HEK293T (cell line): ENCODE results near the gene RPS29.

Source experiments
- CTCF ChIA-PET: fragments of 350-600 bp; formaldehyde crosslinking; extraction: SDS; loops from one replicate; lab custom pipeline; 2021; ENCODE audit warnings: antibody characterized with exemption, inconsistent platforms; lab: Yijun Ruan, JAX
- POLR2A ChIA-PET: fragments of 350-600 bp; formaldehyde crosslinking; extraction: SDS; loops from one replicate; lab custom pipeline; 2020; ENCODE audit warnings: antibody characterized with exemption, inconsistent platforms; lab: Yijun Ruan, JAX
- DNase-seq: peaks from one replicate; pipeline ENCODE4 v3.0.0; 2012; ENCODE audit warnings: mixed read lengths; ENCODE audit errors: extremely low spot score
- ARNT ChIP-seq: fragments of 450-650 bp; IDR thresholded peaks from 2 replicates; pipeline ENCODE4 v1.6.1; 2017; ENCODE audit warnings: mild to moderate bottlenecking
- BHLHE40 ChIP-seq: fragments of 450-650 bp; IDR thresholded peaks from 2 replicates; pipeline ENCODE4 v1.6.1; 2016; ENCODE audit warnings: mild to moderate bottlenecking, moderate library complexity, borderline replicate concordance
- CTBP1 ChIP-seq: fragments of 450-650 bp; IDR thresholded peaks from 2 replicates; pipeline ENCODE4 v1.6.1; 2016; ENCODE audit warnings: borderline replicate concordance
- ELF4 ChIP-seq: fragments of 450-650 bp; IDR thresholded peaks from 2 replicates; pipeline ENCODE4 v1.6.1; 2017; ENCODE audit warnings: antibody characterized with exemption
- FOXA1 ChIP-seq: fragments of 450-650 bp; IDR thresholded peaks from 2 replicates; pipeline ENCODE4 v1.6.1; 2016; ENCODE audit warnings: mild to moderate bottlenecking
- FOXK2 ChIP-seq: fragments of 450-650 bp; IDR thresholded peaks from 2 replicates; pipeline ENCODE4 v1.6.1; 2016; ENCODE audit warnings: mild to moderate bottlenecking
- FOXM1 ChIP-seq: fragments of 450-650 bp; IDR thresholded peaks from 2 replicates; pipeline ENCODE4 v1.6.1; 2017; ENCODE audit warnings: mild to moderate bottlenecking, borderline replicate concordance
- HDGF ChIP-seq: fragments of 450-650 bp; IDR thresholded peaks from 2 replicates; pipeline ENCODE4 v1.6.1; 2017; ENCODE audit warnings: antibody characterized with exemption, borderline replicate concordance
- L3MBTL2 ChIP-seq: fragments of 450-650 bp; conservative IDR thresholded peaks from 2 replicates; pipeline ENCODE4 v1.6.1; 2016; ENCODE audit warnings: mild to moderate bottlenecking
- LEF1 ChIP-seq: fragments of 450-650 bp; IDR thresholded peaks from 2 replicates; pipeline ENCODE4 v1.6.1; 2017; ENCODE audit warnings: mild to moderate bottlenecking, borderline replicate concordance
- NFRKB ChIP-seq: fragments of 450-650 bp; IDR thresholded peaks from 2 replicates; pipeline ENCODE4 v1.6.1; 2016; ENCODE audit warnings: mild to moderate bottlenecking, moderate library complexity
- PKNOX1 ChIP-seq: fragments of 450-650 bp; IDR thresholded peaks from 2 replicates; pipeline ENCODE4 v1.6.1; 2016
- SP1 ChIP-seq: fragments of 450-650 bp; IDR thresholded peaks from 2 replicates; pipeline ENCODE4 v1.6.1; 2017
- SUZ12 ChIP-seq: fragments of 450-650 bp; IDR thresholded peaks from 2 replicates; pipeline ENCODE4 v1.6.1; 2016; ENCODE audit warnings: mild to moderate bottlenecking
- TARDBP ChIP-seq: fragments of 450-650 bp; IDR thresholded peaks from 2 replicates; pipeline ENCODE4 v1.6.1; 2016
- ZNF384 ChIP-seq: fragments of 450-650 bp; IDR thresholded peaks from 2 replicates; pipeline ENCODE4 v1.6.1; 2016

The RPS29 gene

GRCh38 chr14:49617852-49618519 is 31.8 kb upstream of the RPS29 start:
- POLR2A ChIA-PET, result no interaction called here
- no peak for TF ChIP-seq CTBP1
- TF ChIP-seq NFRKB, result no peak
- no peak for TF ChIP-seq ZNF384
- TF ChIP-seq PKNOX1, result no peak
- no peak for TF ChIP-seq TARDBP
- TF ChIP-seq FOXM1, result no peak
- no peak for TF ChIP-seq HDGF
- TF ChIP-seq BHLHE40, result no peak
- no peak for TF ChIP-seq FOXK2
- no peak for TF ChIP-seq LEF1
- TF ChIP-seq SUZ12, result no peak
- CTCF ChIA-PET, result no interaction called here
- DNase-seq, result no peak

- CTCF ChIA-PET, result no interaction called here
- TF ChIP-seq NFRKB (no peak), ZNF384 (no peak), ARNT (no peak), LEF1 (no peak), ELF4 (no peak), FOXA1 (no peak), L3MBTL2 (no peak), SP1 (no peak), SUZ12 (no peak), CTBP1 (no peak), FOXM1 (no peak), TARDBP (no peak), FOXK2 (no peak), HDGF (no peak), BHLHE40 (no peak), PKNOX1 (no peak)
- POLR2A ChIA-PET, result interaction anchor here (1.0 kb wide), 1 partner anchor 18 kb away, joined by 3 read pairs; no protein-coding TSS in a partner anchor
- no peak for DNase-seq
Measured at GRCh38 chr14:49615776-49616175, 29.6 kb upstream of the RPS29 start.

- ChIA-PET CTCF (no interaction called here), POLR2A (no interaction called here)
- TF ChIP-seq HDGF (no peak), L3MBTL2 (no peak), ZNF384 (no peak), FOXK2 (no peak)
- no peak for DNase-seq
Measured at GRCh38 chr14:49614196-49614595, 28.0 kb upstream of the RPS29 start.

- TF ChIP-seq HDGF (no peak), PKNOX1 (no peak), SP1 (no peak), FOXM1 (no peak), TARDBP (no peak), FOXK2 (no peak), BHLHE40 (no peak), L3MBTL2 (no peak), LEF1 (no peak), NFRKB (no peak), SUZ12 (no peak), ELF4 (no peak), FOXA1 (no peak), ARNT (no peak)
- DNase-seq, result no peak
- POLR2A ChIA-PET, result interaction anchor here (0.6 to 2.0 kb wide), 2 partner anchors 8 to 10 kb away, joined by 3 to 14 read pairs; partner anchors contain the start of genes MGAT2 and RPL36AL
- CTCF ChIA-PET, result no interaction called here
Measured at GRCh38 chr14:49612671-49613070, 26.5 kb upstream of the RPS29 start.

- POLR2A ChIA-PET, result interaction anchor here (0.6 to 2.0 kb wide), 2 partner anchors 8 to 9 kb away, joined by 3 to 14 read pairs; partner anchors contain the start of genes MGAT2 and RPL36AL
- CTCF ChIA-PET, result interaction anchor here (0.6 kb wide), 1 partner anchor 21 kb away, joined by 3 read pairs; no protein-coding TSS in a partner anchor
Measured at GRCh38 chr14:49612251-49612650, 26.1 kb upstream of the RPS29 start.

More at GRCh38 chr14:49612251-49612650, 26.1 kb upstream of the RPS29 start:
- TF ChIP-seq FOXK2, result no peak
- no peak for TF ChIP-seq CTBP1
- no peak for TF ChIP-seq ELF4
- TF ChIP-seq SUZ12, result no peak
- no peak for TF ChIP-seq PKNOX1
- no peak for TF ChIP-seq NFRKB
- no peak for TF ChIP-seq ZNF384
- TF ChIP-seq BHLHE40, result no peak
- no peak for TF ChIP-seq LEF1
- TF ChIP-seq HDGF, result no peak
- no peak for TF ChIP-seq SP1
- TF ChIP-seq ARNT, result no peak
- DNase-seq, result no peak
